ENCODE results near the gene ZBTB20.

Gene ZBTB20

GRCh38 chr3:114572364-114573062 is 574.6 kb downstream of the ZBTB20 start:
- no peak overlapping the region for H2AFZ ChIP-seq (ENCODE audit: low read depth, low read length)
- H4K20me1 ChIP-seq (ENCODE audit: insufficient read depth, low read length): no peaks in the 10 kb centered on the region
- no peaks in the 10 kb centered on the region for H3K27me3 ChIP-seq (ENCODE audit: low read depth, low read length)
- no peak overlapping the region for H3K27ac ChIP-seq (ENCODE audit: low read length)
- no peaks in the 10 kb centered on the region for H3K9me3 ChIP-seq (ENCODE audit: insufficient read depth, low read length)
- no peaks in the 10 kb centered on the region for H3K4me1 ChIP-seq (ENCODE audit: low read length)
- no peaks in the 10 kb centered on the region for H3K36me3 ChIP-seq (replicated peaks; ENCODE audit: low read depth, low read length)
- H3K4me3 ChIP-seq (ENCODE audit: low read length): no peak overlapping the region
- no peak overlapping the region for H3K4me2 ChIP-seq (ENCODE audit: low read length)
- H3K9ac ChIP-seq (ENCODE audit: low read length): no peak overlapping the region
- TF ChIP-seq, protein P1, sequence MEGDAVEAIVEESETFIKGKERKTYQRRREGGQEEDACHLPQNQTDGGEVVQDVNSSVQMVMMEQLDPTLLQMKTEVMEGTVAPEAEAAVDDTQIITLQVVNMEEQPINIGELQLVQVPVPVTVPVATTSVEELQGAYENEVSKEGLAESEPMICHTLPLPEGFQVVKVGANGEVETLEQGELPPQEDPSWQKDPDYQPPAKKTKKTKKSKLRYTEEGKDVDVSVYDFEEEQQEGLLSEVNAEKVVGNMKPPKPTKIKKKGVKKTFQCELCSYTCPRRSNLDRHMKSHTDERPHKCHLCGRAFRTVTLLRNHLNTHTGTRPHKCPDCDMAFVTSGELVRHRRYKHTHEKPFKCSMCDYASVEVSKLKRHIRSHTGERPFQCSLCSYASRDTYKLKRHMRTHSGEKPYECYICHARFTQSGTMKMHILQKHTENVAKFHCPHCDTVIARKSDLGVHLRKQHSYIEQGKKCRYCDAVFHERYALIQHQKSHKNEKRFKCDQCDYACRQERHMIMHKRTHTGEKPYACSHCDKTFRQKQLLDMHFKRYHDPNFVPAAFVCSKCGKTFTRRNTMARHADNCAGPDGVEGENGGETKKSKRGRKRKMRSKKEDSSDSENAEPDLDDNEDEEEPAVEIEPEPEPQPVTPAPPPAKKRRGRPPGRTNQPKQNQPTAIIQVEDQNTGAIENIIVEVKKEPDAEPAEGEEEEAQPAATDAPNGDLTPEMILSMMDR (IDR thresholded peaks at IDR 0.05; ENCODE audit: low read depth, low read length): no peak
- no peak for TF ChIP-seq EZH2phosphoT487 (IDR thresholded peaks at IDR 0.05; ENCODE audit: low read depth)
- no peaks in the 10 kb centered on the region for H3K79me2 ChIP-seq (ENCODE audit: low read length)

GRCh38 chr3:114571363-114571762 is 575.7 kb downstream of the ZBTB20 start:
- no peak overlapping the region for H3K27ac ChIP-seq (ENCODE audit: low read length)
- H3K9ac ChIP-seq (ENCODE audit: low read length): no peak overlapping the region
- H3K4me3 ChIP-seq (ENCODE audit: low read length): no peak overlapping the region
- TF ChIP-seq, protein P1 (IDR thresholded peaks at IDR 0.05; ENCODE audit: low read depth, low read length): no peak
- no peak for TF ChIP-seq EZH2phosphoT487 (IDR thresholded peaks at IDR 0.05; ENCODE audit: low read depth)
- H3K27me3 ChIP-seq (ENCODE audit: low read depth, low read length): no peaks in the 10 kb centered on the region
- no peak overlapping the region for H3K4me2 ChIP-seq (ENCODE audit: low read length)
- no peak overlapping the region for H2AFZ ChIP-seq (ENCODE audit: low read depth, low read length)
- H3K9me3 ChIP-seq (ENCODE audit: insufficient read depth, low read length): no peaks in the 10 kb centered on the region
- H3K79me2 ChIP-seq (ENCODE audit: low read length): no peaks in the 10 kb centered on the region
- H4K20me1 ChIP-seq (ENCODE audit: insufficient read depth, low read length): no peaks in the 10 kb centered on the region
- no peaks in the 10 kb centered on the region for H3K36me3 ChIP-seq (replicated peaks; ENCODE audit: low read depth, low read length)
- H3K4me1 ChIP-seq (ENCODE audit: low read length): peaks cover 4% of the 10 kb centered on the region

GRCh38 chr3:114569186-114569585 is 577.9 kb downstream of the ZBTB20 start:
- no peak overlapping the region for H3K4me3 ChIP-seq (ENCODE audit: low read length)
- no peaks in the 10 kb centered on the region for H3K36me3 ChIP-seq (replicated peaks; ENCODE audit: low read depth, low read length)
- peaks cover 17% of the 10 kb centered on the region for H3K4me1 ChIP-seq (ENCODE audit: low read length)
- H2AFZ ChIP-seq (ENCODE audit: low read depth, low read length): no peak overlapping the region
- H3K9ac ChIP-seq (ENCODE audit: low read length): no peak overlapping the region
- no peaks in the 10 kb centered on the region for H3K79me2 ChIP-seq (ENCODE audit: low read length)
- TF ChIP-seq, protein P1 (IDR thresholded peaks at IDR 0.05; ENCODE audit: low read depth, low read length): no peak
- TF ChIP-seq EZH2phosphoT487 (IDR thresholded peaks at IDR 0.05; ENCODE audit: low read depth): no peak
- no peaks in the 10 kb centered on the region for H4K20me1 ChIP-seq (ENCODE audit: insufficient read depth, low read length)
- no peak overlapping the region for H3K27ac ChIP-seq (ENCODE audit: low read length)
- H3K9me3 ChIP-seq (ENCODE audit: insufficient read depth, low read length): no peaks in the 10 kb centered on the region
- no peaks in the 10 kb centered on the region for H3K27me3 ChIP-seq (ENCODE audit: low read depth, low read length)
- H3K4me2 ChIP-seq (ENCODE audit: low read length): no peak overlapping the region

GRCh38 chr3:114567771-114568170 is 579.3 kb downstream of the ZBTB20 start:
- TF ChIP-seq, protein P1 (IDR thresholded peaks at IDR 0.05; ENCODE audit: low read depth, low read length): no peak
- no peak for TF ChIP-seq EZH2phosphoT487 (IDR thresholded peaks at IDR 0.05; ENCODE audit: low read depth)
- Histone ChIP-seq H3K9ac (ENCODE audit: low read length) (no peak overlapping the region), H3K79me2 (ENCODE audit: low read length) (no peaks in the 10 kb centered on the region), H4K20me1 (ENCODE audit: insufficient read depth, low read length) (no peaks in the 10 kb centered on the region), H3K36me3 (replicated peaks; ENCODE audit: low read depth, low read length) (no peaks in the 10 kb centered on the region), H3K4me3 (ENCODE audit: low read length) (no peak overlapping the region), H3K4me2 (ENCODE audit: low read length) (no peak overlapping the region), H3K4me1 (ENCODE audit: low read length) (peaks cover 17% of the 10 kb centered on the region), H2AFZ (ENCODE audit: low read depth, low read length) (no peak overlapping the region), H3K27me3 (ENCODE audit: low read depth, low read length) (no peaks in the 10 kb centered on the region), H3K27ac (ENCODE audit: low read length) (no peak overlapping the region), H3K9me3 (ENCODE audit: insufficient read depth, low read length) (no peaks in the 10 kb centered on the region)

All from OCI-LY3 (cell line).